ENCODE data around the gene PRM1. TPM values are rescaled to one million over a fixed set of nuclear protein-coding genes. Genes with fewer than 3 reads are reported as not detected.

The PRM1 gene
- total RNA-seq, 1 donor from 2014 or later, result not detected

DNA sequence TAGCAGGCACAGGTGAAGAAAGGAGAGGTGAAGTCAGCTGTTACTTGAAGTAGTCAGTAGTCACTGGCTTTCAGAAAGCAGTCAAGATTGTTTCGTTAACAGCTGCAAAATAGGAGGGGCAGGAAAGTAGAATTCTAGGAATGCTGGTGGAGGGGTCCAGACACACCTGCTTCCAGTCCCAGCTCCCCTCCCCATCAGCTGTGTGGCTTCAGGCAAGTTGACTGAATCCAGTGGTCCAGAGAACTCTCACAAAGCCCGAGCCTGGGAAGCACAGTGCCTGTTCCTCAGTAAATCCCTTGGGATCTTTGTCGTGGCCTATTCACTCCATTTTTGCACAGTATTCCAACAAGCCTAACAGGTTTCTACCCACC lies 20.5 kb downstream of the PRM1 start:
- H3K36me3 Mint-ChIP-seq (ENCODE audit: low read depth, unreplicated experiment), result no peaks in the 10 kb centered on the region
- Histone ChIP-seq H4K20me1 (ENCODE audit: insufficient read depth, low read length) (no peaks in the 10 kb centered on the region), H3K4me2 (ENCODE audit: low read length) (no peak overlapping the region), H3K36me3 (ENCODE audit: insufficient read depth, low read length) (no peaks in the 10 kb centered on the region), H3K4me1 (ENCODE audit: insufficient read depth, low read length) (peaks cover 8% of the 10 kb centered on the region), H3K27me3 (ENCODE audit: insufficient read depth, low read length) (no peaks in the 10 kb centered on the region), H2AFZ (ENCODE audit: low read depth, low read length) (no peak overlapping the region), H3K79me2 (ENCODE audit: insufficient read depth, low read length) (peaks cover under 1% of the 10 kb centered on the region), H3K9me3 (ENCODE audit: insufficient read depth, low read depth, low read length) (no peaks in the 10 kb centered on the region), H3K27ac (ENCODE audit: low read depth, low read length) (no peak overlapping the region), H3K9ac (ENCODE audit: low read length) (no peak overlapping the region), H3K4me3 (ENCODE audit: insufficient read depth, low read depth, low read length) (no peak overlapping the region)
- FAIRE-seq (no peak), DNase-seq (ENCODE audit: low read depth) (no peak)
- H3K27me3 Mint-ChIP-seq (ENCODE audit: low read depth, unreplicated experiment), result peaks cover 44% of the 10 kb centered on the region
- peaks cover 9% of the 10 kb centered on the region for H3K4me1 Mint-ChIP-seq (ENCODE audit: low read depth, unreplicated experiment)
- no peak for TF ChIP-seq CTCF (IDR thresholded peaks at IDR 0.05; ENCODE audit: insufficient read depth, low read depth, low read length)
- TF ChIP-seq EZH2 (IDR thresholded peaks at IDR 0.05; ENCODE audit: insufficient read depth, low read length), result no peak
- H3K4me3 Mint-ChIP-seq (ENCODE audit: unreplicated experiment), result no peak overlapping the region
- H3K9me3 Mint-ChIP-seq (ENCODE audit: unreplicated experiment), result no peaks in the 10 kb centered on the region
- H3K27ac Mint-ChIP-seq (ENCODE audit: unreplicated experiment), result no peak overlapping the region

DNA sequence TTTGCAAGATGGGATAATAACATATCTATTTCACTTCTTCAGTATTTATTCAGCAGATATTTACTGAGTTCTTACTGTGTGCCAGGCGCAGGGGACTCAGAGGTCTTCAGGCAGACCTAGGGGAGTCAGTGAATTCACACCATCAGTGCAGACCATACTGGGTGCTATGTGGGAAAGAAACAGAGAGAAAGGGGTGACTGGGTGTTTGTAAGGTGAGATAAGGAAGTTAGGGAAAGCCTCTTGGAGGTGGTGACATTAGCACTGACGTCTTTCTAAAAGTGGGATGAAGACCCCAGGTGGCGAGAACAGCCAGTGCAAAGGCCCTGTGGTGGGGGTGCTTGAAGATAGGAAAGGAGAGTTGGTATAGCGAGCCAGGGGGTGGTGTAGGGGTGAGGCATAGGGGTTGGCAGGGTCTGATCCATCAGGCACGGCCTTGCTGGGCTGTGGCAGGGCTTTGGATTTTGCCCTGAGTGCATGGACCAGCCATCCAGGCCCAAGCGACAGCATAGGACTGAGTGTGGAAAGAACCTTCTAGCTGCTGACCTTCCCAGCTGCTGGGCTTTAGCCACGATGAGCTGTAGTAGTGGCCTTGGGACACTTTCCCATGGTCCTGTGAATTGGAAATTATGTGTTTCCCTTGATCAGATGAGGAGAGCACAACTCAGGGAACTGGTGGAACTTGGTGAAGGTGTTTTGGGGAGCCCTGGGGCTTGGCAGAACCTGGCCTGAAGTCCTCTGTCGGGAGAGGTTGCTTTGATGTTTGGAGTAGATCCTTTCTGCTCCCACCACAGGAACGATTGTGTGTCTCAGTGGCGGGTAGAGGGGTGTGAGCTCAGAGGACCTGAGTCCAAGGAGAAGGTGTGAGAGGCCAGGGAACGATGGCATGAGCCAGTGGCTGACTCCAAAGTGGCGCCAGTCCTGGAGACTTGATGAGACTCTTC lies 21.2 kb downstream of the PRM1 start:
- Histone ChIP-seq H4K20me1 (ENCODE audit: insufficient read depth, low read length) (peaks cover 5% of the 10 kb centered on the region), H3K79me2 (ENCODE audit: insufficient read depth, low read length) (peaks cover 7% of the 10 kb centered on the region), H3K36me3 (ENCODE audit: insufficient read depth, low read length) (no peaks in the 10 kb centered on the region), H2AFZ (ENCODE audit: low read depth, low read length) (no peak overlapping the region), H3K4me2 (ENCODE audit: low read length) (no peak overlapping the region), H3K4me1 (ENCODE audit: insufficient read depth, low read length) (peaks cover 8% of the 10 kb centered on the region), H3K9ac (ENCODE audit: low read length) (no peak overlapping the region), H3K27ac (ENCODE audit: low read depth, low read length) (no peak overlapping the region), H3K4me3 (ENCODE audit: insufficient read depth, low read depth, low read length) (no peak overlapping the region), H3K27me3 (ENCODE audit: insufficient read depth, low read length) (no peaks in the 10 kb centered on the region), H3K9me3 (ENCODE audit: insufficient read depth, low read depth, low read length) (no peaks in the 10 kb centered on the region)
- DNase-seq (ENCODE audit: low read depth) (no peak), FAIRE-seq (no peak)
- Mint-ChIP-seq H3K4me3 (ENCODE audit: unreplicated experiment) (no peak overlapping the region), H3K36me3 (ENCODE audit: low read depth, unreplicated experiment) (no peaks in the 10 kb centered on the region), H3K27ac (ENCODE audit: unreplicated experiment) (no peak overlapping the region), H3K9me3 (ENCODE audit: unreplicated experiment) (no peaks in the 10 kb centered on the region), H3K27me3 (ENCODE audit: low read depth, unreplicated experiment) (peaks cover 39% of the 10 kb centered on the region), H3K4me1 (ENCODE audit: low read depth, unreplicated experiment) (peaks cover 9% of the 10 kb centered on the region)
- TF ChIP-seq CTCF (IDR thresholded peaks at IDR 0.05; ENCODE audit: insufficient read depth, low read depth, low read length), result no peak

Measured in astrocyte (in vitro differentiated cells and primary cell).